Astrocyte of the cerebellum (primary cell): ENCODE data around the gene KAT7.
A peak's percentile ranks its signal among the peaks of the same experiment; 100 is the strongest.
"Not testable (repeated sequence)": the region's sequence is repeated elsewhere in the genome, so short reads cannot be mapped to it uniquely, and the experiment has no call there.

Source experiments
- DNase-seq: peaks from one replicate; pipeline ENCODE4 v3.0.0-alpha.2; 2011; ENCODE audit warnings: low read depth
- H3K4me3 ChIP-seq: 2 replicates; pipeline ENCODE4 v1.5.1; 2011; ENCODE audit warnings: mild to moderate bottlenecking, low read depth, low read length, moderate library complexity
- CTCF ChIP-seq: IDR thresholded peaks from 2 replicates; pipeline ENCODE4 v1.5.1; 2012; ENCODE audit warnings: low read length, low read depth, moderate library complexity, mild to moderate bottlenecking; ENCODE audit errors: missing control alignments
- in situ Hi-C: cut with HindIII; loops from 2 replicates; pipeline ENCODE4 v1.10.0; 2017; ENCODE audit warnings: low sequenced_read_pairs

Gene KAT7

GRCh38 chr17:49823614-49824013 lies 35.1 kb downstream of the KAT7 start:
- in situ Hi-C loops = no loop called here
- no peak for TF ChIP-seq CTCF
- peak; percentile 37 for DNase-seq
- no peak overlapping the region for H3K4me3 ChIP-seq

- no peak for DNase-seq
- no peak overlapping the region for H3K4me3 ChIP-seq
- no peak for TF ChIP-seq CTCF
- in situ Hi-C loops = no loop called here
These were observed 37.2 kb downstream of the KAT7 start for GRCh38 chr17:49825645-49826044.

GRCh38 chr17:49828325-49828724 lies 39.8 kb downstream of the KAT7 start:
- DNase-seq, H3K4me3 ChIP-seq, in situ Hi-C loops: not testable (repeated sequence)

- in situ Hi-C loops = no loop called here
- no peak for DNase-seq
- no peak overlapping the region for H3K4me3 ChIP-seq
- TF ChIP-seq CTCF = no peak
These were observed 40.5 kb downstream of the KAT7 start for GRCh38 chr17:49829026-49829425.

GRCh38 chr17:49830605-49831004 lies 42.1 kb downstream of the KAT7 start:
- no peak overlapping the region for H3K4me3 ChIP-seq
- no peak for TF ChIP-seq CTCF
- in situ Hi-C loops = no loop called here
- DNase-seq = no peak

GRCh38 chr17:49832840-49833599 lies 44.5 kb downstream of the KAT7 start:
- H3K4me3 ChIP-seq = no peak overlapping the region
- DNase-seq = no peak
- in situ Hi-C loops = no loop called here
- no peak for TF ChIP-seq CTCF

- in situ Hi-C loops = no loop called here
- TF ChIP-seq CTCF = no peak
- DNase-seq = no peak
- no peak overlapping the region for H3K4me3 ChIP-seq
These were observed 45.8 kb downstream of the KAT7 start for GRCh38 chr17:49834118-49834743.
